Neural progenitor cell (in vitro differentiated cells): ENCODE measurements around the gene NPPB.

Source experiments
- CTCF ChIP-seq: fragments of 200-600 bp; sonication (generic); IDR thresholded peaks from 2 replicates; pipeline ENCODE4 v1.5.1; 2017; ENCODE audit warnings: antibody characterized with exemption, mild to moderate bottlenecking
- EZH2 ChIP-seq: fragments of 200-600 bp; sonication (generic); IDR thresholded peaks from 2 replicates; pipeline ENCODE4 v1.6.1; 2017; ENCODE audit warnings: antibody characterized with exemption, mild to moderate bottlenecking, moderate library complexity

GRCh38 chr1:11860083-11860482, 1.3 kb upstream of the NPPB start:
- no peak for TF ChIP-seq CTCF
- TF ChIP-seq EZH2, result no peak
